HG02884 (cell line): ENCODE data around the gene RGR.
"Not testable (repeated sequence)": the region's sequence is repeated elsewhere in the genome, so short reads cannot be mapped to it uniquely, and the experiment has no call there.

Experiments used
- ATAC-seq: cut with Tn5 transposase; IDR thresholded peaks from one replicate; pipeline ENCODE4 v1.9.1; 2021; ENCODE audit warnings: mild to moderate bottlenecking, moderate library complexity; ENCODE audit not compliant: unreplicated experiment

The RGR gene

GRCh38 chr10:84256510-84257342 is 11.9 kb downstream of the RGR start:
- no peak for ATAC-seq

DNA sequence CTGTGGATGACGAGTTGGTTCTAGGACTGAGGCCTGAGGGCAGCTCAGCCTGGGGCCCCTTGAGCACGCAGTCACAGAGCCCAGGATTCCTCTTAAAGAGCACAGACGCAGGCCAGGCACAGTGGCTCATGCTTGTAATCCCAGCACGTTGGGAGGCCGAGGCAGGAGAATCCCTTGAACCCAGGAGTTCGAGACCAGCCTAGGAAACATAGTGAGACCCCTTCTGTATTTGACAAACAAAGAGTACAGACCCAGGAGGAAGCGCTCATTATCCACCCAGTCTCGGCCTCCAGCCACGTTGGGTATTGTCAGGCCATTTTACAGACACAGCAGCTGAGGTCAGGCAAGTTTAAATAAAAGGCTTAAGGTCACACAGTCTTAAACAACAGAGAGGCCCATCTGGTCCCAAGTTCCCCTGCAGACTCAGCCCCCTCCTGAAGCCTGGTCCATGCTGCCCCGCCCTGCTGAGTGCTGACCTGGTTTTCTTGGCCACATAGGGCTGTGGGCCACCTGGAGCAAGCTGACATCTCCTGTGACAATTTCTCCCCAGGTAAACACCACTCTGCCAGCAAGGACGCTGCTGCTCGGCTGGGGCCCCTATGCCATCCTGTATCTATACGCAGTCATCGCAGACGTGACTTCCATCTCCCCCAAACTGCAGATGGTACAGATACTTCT is 12.6 kb downstream of the RGR start:
- no peak for ATAC-seq

- ATAC-seq = no peak
These were observed 13.3 kb downstream of the RGR start for GRCh38 chr10:84258034-84258695.

DNA sequence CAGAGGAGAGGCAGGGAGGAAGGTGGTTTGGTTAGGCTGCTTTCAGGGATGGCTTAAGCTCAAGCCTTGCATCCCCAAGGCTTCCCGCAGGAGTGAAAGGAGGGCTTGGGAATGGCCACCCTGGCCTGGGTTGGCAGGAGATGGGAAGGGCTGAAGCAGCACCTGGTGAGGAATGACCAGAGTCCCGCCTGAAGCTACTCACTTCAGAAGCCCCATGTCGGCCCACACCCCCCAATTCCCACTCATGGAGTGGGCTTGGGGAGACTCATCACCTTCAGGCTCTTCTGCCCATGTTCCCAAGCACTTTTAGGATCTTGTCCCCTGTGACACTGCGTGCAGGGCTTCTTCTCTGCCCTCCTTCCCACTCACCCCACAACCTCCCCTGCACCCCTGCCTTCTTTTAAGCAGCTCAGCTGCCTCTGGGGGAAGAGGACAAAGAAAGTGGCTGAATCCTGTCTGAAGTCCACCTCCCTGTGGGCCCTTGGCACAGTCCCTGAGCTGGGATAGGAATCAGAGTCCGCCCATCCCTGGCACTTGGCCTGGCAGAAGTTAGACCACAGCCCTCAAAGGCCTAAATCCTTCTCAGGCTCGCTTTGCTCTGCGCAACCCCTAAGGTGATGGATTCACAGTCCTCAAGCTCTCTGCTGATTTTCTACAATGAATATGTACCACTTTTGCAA is 16.5 kb downstream of the RGR start:
- ATAC-seq = no peak

DNA sequence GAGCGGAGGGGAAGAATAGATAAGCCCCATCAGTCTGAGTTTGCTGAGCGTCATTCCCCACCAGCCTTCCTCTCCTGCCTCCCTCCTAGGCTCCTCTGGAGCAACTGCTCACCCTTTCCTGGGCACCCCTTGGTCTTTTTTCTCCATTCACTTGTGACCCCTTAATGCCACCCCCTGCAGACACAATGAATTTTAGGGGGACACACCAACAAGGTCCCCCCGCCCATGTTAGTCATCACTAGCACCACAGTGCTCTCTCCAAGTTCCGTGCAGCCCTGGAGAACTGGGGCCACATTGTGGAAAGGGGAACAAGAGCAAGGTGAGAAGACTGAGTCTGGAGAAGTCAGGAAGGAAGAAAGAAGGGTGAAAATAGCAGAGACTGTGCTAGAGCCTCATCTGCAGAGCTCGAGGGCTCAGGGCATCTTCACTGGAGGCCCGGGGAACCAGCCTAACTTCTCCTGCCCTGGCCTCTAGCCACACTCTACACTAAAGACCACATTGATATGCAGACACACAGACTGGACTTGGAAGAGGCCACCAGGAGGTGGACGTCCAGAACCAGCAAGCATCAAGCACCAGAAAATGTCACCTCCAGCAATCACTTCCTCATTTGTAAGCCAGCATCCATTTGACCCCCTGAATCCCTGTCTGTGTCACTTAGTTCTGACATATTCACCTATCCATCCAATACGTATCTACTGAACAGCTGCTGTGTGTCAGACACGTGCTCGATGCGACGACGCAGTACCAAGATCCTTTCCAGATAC is 17.5 kb downstream of the RGR start:
- no peak for ATAC-seq

DNA sequence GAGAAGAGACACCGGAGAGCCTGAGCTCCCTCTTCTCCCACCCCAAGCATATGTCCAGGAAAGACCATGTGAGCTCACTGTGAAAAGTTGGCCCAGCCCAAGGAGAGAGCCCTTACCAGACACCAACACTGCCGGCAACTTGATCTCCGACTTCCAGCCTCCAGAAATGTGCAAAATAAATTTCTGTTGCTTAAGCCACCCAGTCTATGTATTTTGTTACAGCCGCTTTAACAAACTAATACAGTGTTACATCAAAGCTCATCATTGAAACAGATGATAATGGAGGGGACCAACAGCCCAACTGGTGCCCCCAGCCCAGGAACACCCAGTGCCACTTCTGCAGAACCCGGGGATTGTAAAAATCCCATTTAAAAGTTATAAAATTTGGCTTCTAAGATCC is 18.9 kb downstream of the RGR start:
- ATAC-seq = no peak

GRCh38 chr10:84264611-84265141 is 19.8 kb downstream of the RGR start:
- peak; percentile 83 for ATAC-seq

DNA sequence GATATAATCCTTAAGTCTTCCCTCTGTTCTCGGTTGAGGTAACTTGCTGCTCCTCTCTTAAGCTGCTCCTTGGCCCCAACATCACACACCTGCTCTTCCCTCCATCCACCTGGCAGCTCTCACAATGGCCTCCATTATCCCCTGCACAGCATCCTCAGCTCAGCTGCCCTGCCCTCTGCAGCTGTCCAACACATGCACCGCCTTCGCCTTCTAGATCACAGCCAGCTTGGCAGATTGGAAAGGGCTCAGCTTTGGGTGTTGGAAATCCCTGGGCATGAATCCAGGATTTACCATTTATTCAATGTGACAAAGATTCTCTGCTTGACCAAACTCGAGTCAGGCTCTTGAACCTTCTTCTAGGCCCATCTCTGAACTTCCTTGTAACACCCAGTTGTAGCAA is 20.6 kb downstream of the RGR start:
- ATAC-seq = no peak

DNA sequence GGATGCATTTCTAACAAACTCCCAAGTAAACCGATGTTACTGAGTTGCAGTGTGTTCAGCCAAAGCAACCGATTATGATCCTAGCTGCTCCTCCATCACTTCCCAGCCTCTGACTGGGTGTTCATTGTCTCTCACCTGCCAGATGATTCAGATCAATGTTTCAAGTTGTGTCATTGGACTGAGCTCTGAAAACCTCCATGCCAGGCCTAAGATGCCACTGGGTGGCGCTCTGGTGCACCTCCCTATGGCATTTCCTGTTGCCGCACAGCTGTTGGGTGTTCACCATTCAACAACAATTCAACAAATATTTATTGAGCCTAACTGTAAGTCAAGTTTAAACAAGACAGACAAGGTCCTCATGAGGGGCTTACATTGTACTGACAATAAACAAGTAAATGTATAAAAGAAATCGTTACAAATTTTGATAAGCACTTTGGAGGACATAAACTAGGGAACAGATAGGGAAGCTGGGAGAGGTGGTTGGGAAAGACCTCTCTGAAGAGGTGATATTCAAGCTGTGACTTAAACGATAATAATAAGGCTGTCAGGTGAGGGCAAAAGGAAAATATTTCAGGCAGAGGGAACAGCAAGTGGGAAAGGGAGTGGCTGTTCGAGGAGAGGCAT is 22.8 kb downstream of the RGR start:
- peak; percentile 66 for ATAC-seq

GRCh38 chr10:84269162-84269561 is 24.3 kb downstream of the RGR start:
- no peak for ATAC-seq

DNA sequence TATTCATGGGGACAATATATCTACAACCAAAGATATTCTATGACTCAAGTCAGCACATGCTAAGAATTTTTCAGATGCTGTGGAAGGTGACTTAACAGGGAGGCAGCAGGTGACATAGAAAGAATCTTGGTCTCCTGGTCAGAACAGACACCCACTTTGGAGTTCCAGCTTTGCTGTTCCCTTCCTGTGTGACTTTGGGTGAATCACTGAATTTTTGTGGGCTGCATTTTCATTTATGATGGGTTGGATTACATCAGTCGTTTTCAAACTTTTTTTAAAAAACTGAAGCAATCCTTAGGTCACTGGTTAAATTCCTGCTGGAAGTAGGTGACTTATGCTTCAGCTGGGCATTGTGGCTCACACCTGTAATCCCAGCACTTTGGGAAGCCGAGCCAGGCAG is 24.9 kb downstream of the RGR start:
- no peak for ATAC-seq

GRCh38 chr10:84270708-84271107 is 25.9 kb downstream of the RGR start:
- no peak for ATAC-seq

- ATAC-seq = not testable (repeated sequence)
These were observed 35.1 kb downstream of the RGR start for GRCh38 chr10:84279876-84280475.

- ATAC-seq = no peak
These were observed 41.8 kb downstream of the RGR start for GRCh38 chr10:84286695-84287094.

DNA sequence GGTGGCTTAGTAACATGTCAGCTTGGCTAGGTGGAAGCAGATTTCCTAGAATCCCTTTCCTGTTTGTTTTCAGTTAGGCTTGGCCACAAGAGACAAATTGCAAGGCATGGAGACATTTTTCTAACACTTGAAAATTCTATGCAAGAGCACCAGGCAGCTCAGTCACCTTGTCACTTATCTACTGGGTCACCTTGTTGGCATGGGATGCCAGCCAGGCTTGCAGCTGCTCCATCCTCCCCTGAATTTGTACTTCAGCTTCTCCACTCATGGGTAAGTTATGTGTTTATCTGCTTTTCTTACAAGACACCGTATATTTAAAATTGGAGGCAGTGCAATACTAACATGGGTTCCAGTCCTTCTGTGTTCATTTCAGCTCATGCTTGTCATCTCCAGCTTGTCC is 43.3 kb downstream of the RGR start:
- ATAC-seq = no peak

- no peak for ATAC-seq
These were observed 44.8 kb downstream of the RGR start for GRCh38 chr10:84289521-84290200.

DNA sequence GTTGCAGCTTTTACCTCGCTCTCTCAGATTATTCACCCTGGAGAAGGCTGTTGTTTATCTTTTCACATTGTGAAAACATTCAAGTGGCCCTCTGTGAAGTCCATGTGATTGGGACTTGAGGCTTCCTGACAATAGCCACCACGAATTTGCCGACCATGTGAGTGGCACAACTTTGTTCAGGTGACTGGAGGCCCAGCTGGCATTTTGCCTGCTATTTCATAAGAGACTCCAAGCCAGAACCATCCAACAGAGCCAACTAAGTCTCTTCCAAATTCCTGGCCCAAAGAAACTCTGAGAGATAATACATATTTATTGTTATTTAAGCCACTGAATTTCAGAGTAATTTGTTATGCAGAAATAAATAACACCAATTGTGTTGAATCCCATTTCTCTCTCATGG is 45.4 kb downstream of the RGR start:
- ATAC-seq = no peak

GRCh38 chr10:84291384-84291783 is 46.5 kb downstream of the RGR start:
- ATAC-seq = no peak

GRCh38 chr10:84292502-84292901 is 47.6 kb downstream of the RGR start:
- ATAC-seq = peak; percentile 72
